HEK293T (cell line): ENCODE data around the gene RB1.

ENCODE experiments used
- CTCF ChIA-PET: fragments of 350-600 bp; formaldehyde crosslinking; extraction: SDS; loops from one replicate; lab custom pipeline; 2021; ENCODE audit warnings: antibody characterized with exemption, inconsistent platforms; lab: Yijun Ruan, JAX
- POLR2A ChIA-PET: fragments of 350-600 bp; formaldehyde crosslinking; extraction: SDS; loops from one replicate; lab custom pipeline; 2020; ENCODE audit warnings: antibody characterized with exemption, inconsistent platforms; lab: Yijun Ruan, JAX
- DNase-seq: peaks from one replicate; pipeline ENCODE4 v3.0.0; 2012; ENCODE audit warnings: mixed read lengths; ENCODE audit errors: extremely low spot score
- ARNT ChIP-seq: fragments of 450-650 bp; IDR thresholded peaks from 2 replicates; pipeline ENCODE4 v1.6.1; 2017; ENCODE audit warnings: mild to moderate bottlenecking
- BHLHE40 ChIP-seq: fragments of 450-650 bp; IDR thresholded peaks from 2 replicates; pipeline ENCODE4 v1.6.1; 2016; ENCODE audit warnings: mild to moderate bottlenecking, moderate library complexity, borderline replicate concordance
- CTBP1 ChIP-seq: fragments of 450-650 bp; IDR thresholded peaks from 2 replicates; pipeline ENCODE4 v1.6.1; 2016; ENCODE audit warnings: borderline replicate concordance
- ELF4 ChIP-seq: fragments of 450-650 bp; IDR thresholded peaks from 2 replicates; pipeline ENCODE4 v1.6.1; 2017; ENCODE audit warnings: antibody characterized with exemption
- FOXA1 ChIP-seq: fragments of 450-650 bp; IDR thresholded peaks from 2 replicates; pipeline ENCODE4 v1.6.1; 2016; ENCODE audit warnings: mild to moderate bottlenecking
- FOXK2 ChIP-seq: fragments of 450-650 bp; IDR thresholded peaks from 2 replicates; pipeline ENCODE4 v1.6.1; 2016; ENCODE audit warnings: mild to moderate bottlenecking
- FOXM1 ChIP-seq: fragments of 450-650 bp; IDR thresholded peaks from 2 replicates; pipeline ENCODE4 v1.6.1; 2017; ENCODE audit warnings: mild to moderate bottlenecking, borderline replicate concordance
- HDGF ChIP-seq: fragments of 450-650 bp; IDR thresholded peaks from 2 replicates; pipeline ENCODE4 v1.6.1; 2017; ENCODE audit warnings: antibody characterized with exemption, borderline replicate concordance
- L3MBTL2 ChIP-seq: fragments of 450-650 bp; conservative IDR thresholded peaks from 2 replicates; pipeline ENCODE4 v1.6.1; 2016; ENCODE audit warnings: mild to moderate bottlenecking
- LEF1 ChIP-seq: fragments of 450-650 bp; IDR thresholded peaks from 2 replicates; pipeline ENCODE4 v1.6.1; 2017; ENCODE audit warnings: mild to moderate bottlenecking, borderline replicate concordance
- NFRKB ChIP-seq: fragments of 450-650 bp; IDR thresholded peaks from 2 replicates; pipeline ENCODE4 v1.6.1; 2016; ENCODE audit warnings: mild to moderate bottlenecking, moderate library complexity
- SP1 ChIP-seq: fragments of 450-650 bp; IDR thresholded peaks from 2 replicates; pipeline ENCODE4 v1.6.1; 2017
- SUZ12 ChIP-seq: fragments of 450-650 bp; IDR thresholded peaks from 2 replicates; pipeline ENCODE4 v1.6.1; 2016; ENCODE audit warnings: mild to moderate bottlenecking
- TARDBP ChIP-seq: fragments of 450-650 bp; IDR thresholded peaks from 2 replicates; pipeline ENCODE4 v1.6.1; 2016
- ZNF384 ChIP-seq: fragments of 450-650 bp; IDR thresholded peaks from 2 replicates; pipeline ENCODE4 v1.6.1; 2016
- TF ChIP-seq, protein P1 (sequence below): fragments of 450-650 bp; IDR thresholded peaks from 2 replicates; pipeline ENCODE4 v1.6.1; 2016

RB1 gene

DNA sequence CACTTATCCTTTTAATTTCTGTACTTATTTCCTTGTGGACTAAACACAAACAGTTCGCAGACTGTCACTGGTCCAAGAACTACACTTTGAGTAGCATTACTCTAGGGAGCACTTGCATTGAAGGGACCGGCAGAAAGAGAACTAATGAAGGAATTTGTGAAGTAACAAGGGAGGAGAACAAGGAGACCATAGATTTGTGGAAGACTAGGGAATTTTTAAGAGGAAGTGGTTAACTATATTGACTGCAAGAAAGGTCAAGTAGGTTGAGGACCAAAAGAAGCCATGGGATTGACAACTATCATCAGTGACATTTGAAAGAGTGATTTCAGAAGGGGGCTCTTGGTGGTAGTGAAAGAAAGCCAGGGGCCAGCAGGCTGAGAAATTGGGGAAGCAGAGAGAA lies 4.0 kb upstream of the RB1 start:
- CTCF ChIA-PET: no interaction called here
- TF ChIP-seq TARDBP (no peak), FOXK2 (no peak), ARNT (no peak), NFRKB (no peak), HDGF (no peak), L3MBTL2 (no peak), FOXM1 (no peak), CTBP1 (no peak), ELF4 (no peak), FOXA1 (no peak), SUZ12 (no peak), BHLHE40 (no peak), LEF1 (no peak), SP1 (no peak), ZNF384 (no peak)
- TF ChIP-seq, protein P1, sequence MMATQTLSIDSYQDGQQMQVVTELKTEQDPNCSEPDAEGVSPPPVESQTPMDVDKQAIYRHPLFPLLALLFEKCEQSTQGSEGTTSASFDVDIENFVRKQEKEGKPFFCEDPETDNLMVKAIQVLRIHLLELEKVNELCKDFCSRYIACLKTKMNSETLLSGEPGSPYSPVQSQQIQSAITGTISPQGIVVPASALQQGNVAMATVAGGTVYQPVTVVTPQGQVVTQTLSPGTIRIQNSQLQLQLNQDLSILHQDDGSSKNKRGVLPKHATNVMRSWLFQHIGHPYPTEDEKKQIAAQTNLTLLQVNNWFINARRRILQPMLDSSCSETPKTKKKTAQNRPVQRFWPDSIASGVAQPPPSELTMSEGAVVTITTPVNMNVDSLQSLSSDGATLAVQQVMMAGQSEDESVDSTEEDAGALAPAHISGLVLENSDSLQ: no peak
- POLR2A ChIA-PET: no interaction called here
- DNase-seq: no peak

DNA sequence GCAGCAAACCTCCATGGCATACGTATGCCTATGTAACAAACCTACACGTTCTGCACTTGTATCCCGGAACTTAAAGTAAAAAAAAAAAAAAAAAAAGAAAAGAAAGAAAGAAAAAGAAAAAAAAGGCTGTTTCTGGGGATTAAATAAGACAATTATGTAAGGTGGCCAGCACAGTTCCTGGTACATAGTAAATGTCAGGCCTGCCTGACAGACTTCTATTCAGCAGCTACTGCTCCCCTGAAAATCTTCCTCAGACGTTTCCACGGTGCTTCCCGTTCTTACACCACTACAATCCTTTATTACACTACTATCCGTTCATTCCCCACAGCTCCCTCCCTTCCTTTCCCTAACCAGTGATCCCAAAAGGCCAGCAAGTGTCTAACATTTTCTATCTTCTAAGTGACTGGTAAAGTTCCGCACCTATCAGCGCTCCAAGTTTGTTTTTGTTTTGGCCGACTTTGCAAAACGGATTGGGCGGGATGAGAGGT lies 636 bp upstream of the RB1 start:
- DNase-seq: no peak
- POLR2A ChIA-PET: interaction anchor here (0.7 to 1.2 kb wide), 3 partner anchors 18 to 70 kb away, joined by 3 to 10 read pairs (median 3); partner anchors contain the start of gene ITM2B
- CTCF ChIA-PET: no interaction called here
- no peak for TF ChIP-seq BHLHE40
- TF ChIP-seq LEF1: no peak
- no peak for TF ChIP-seq HDGF
- TF ChIP-seq FOXM1: no peak
- TF ChIP-seq SUZ12: no peak

DNA sequence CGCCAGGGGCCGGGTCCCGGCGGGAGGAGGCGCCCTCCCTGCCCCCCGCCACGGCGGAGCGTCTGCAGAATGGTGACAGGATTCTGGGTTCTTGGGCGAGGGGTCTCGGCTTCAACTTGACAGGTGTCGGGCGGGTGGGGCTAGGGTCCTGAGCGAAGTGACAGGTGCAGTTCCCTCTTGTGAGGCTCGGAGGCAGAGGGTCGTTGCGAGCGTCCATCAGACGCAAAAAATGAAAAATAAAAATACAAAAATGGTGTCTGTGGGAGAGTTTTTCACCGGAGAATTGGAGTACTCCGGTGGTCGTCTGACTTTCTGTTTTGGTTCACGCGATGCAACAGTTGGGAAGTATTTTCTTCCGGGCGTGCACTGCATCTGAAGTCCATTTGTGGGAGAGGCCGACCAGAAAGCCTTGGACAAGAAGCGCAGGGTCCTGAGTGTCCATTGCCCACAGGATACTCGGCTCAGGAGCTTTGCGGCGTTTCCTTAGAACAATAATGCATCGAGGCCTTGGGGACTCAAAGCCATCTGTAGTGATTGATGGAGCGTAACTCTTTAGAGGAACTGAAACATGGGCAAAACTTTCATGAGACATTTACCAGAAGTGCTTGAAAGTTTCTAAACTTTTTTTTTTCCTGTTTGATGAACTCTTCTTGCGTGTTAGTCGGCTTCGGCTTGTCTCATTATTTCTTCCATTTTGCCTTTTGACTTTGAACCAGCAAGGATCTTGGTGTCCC lies 759 bp downstream of the RB1 start:
- ChIA-PET CTCF (no interaction called here), POLR2A (interaction anchor here (1.5 kb wide), 1 partner anchor 69 kb away, joined by 5 read pairs; no protein-coding TSS in a partner anchor)
- peak; percentile 32 for DNase-seq
- TF ChIP-seq, protein P1: peak; percentile 34
- TF ChIP-seq LEF1 (no peak), CTBP1 (no peak), TARDBP (no peak), HDGF (no peak)

DNA sequence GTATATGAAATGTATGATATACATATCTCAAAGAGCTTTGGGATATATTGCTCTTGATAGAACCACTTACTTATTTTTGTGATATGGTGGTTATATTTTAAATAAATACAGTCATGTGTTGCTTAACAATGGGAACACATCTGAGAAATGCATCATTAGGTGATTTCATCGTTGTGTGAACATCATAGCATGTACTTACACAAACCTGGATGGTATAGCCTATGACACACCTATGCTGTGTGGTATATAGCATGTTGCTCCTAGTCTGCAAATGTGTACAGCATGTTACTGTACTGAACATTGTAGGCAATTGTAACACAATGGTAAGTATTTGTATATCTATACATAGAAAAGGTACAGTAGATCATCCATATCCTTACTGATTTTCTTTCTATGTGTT lies 7.7 kb downstream of the RB1 start:
- POLR2A ChIA-PET: no interaction called here
- no peak for DNase-seq

DNA sequence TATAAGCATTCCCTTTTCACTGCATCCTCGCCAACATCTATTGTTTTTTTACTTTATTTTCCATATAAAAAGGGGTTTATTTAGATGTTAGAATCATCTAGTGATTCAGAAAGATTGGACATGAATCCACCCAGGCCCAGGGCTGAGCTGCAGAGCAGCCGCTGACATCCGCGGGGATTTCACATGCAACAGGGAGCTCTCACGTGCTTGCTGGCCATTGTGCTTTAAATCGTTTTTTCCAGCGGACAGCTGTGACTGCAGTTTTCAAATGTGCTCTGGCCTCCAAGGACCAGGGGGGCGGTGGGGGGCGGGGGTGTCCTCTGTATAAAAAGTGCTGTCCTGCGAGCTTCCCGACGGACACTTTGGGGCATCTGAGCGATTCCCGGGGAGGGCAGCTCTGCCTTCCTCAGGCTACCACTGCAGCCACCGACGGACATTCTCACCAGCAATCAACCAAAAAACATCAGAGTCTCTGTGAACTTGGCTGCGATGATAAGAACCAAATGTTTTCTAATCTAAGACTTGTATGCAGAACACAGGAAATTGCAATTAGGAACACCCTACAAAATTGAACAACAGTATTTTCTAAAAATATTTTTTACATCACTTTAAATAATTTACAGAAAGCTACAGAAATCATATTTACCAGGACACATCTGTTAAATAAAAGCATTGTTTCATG lies 12.6 kb downstream of the RB1 start:
- DNase-seq: no peak
- POLR2A ChIA-PET: interaction anchor here (0.8 kb wide), 1 partner anchor 13 kb away, joined by 3 read pairs; the partner anchor contains the start of gene RB1
- TF ChIP-seq SUZ12 (no peak), ELF4 (no peak), NFRKB (no peak), BHLHE40 (no peak), FOXM1 (no peak), LEF1 (no peak), ZNF384 (no peak), FOXA1 (no peak), HDGF (no peak), SP1 (no peak), TARDBP (no peak), ARNT (no peak), CTBP1 (no peak), FOXK2 (no peak), L3MBTL2 (no peak)
- TF ChIP-seq, protein P1: no peak
- CTCF ChIA-PET: no interaction called here

More for the DNA sequence above, 7.7 kb downstream of the RB1 start:
- CTCF ChIA-PET: no interaction called here
- TF ChIP-seq, protein P1: no peak
- no peak for TF ChIP-seq L3MBTL2
- no peak for TF ChIP-seq SP1
- no peak for TF ChIP-seq ZNF384
- no peak for TF ChIP-seq HDGF
- TF ChIP-seq FOXA1: no peak
- TF ChIP-seq FOXM1: no peak
- no peak for TF ChIP-seq ARNT
- no peak for TF ChIP-seq CTBP1
